Stimulated activated CD8-positive, alpha-beta memory T cell treated with anti-CD3 and anti-CD28 coated beads, Interleukin-4, amount 100 ng/mL, for 1 hour (primary cell): Measurements from ENCODE around the gene FRMD4B.
"Not testable (repeated sequence)": the region's sequence is repeated elsewhere in the genome, so short reads cannot be mapped to it uniquely, and the experiment has no call there.

Experiments
- DNase-seq, 2 donors: peaks; one replicate each; pipeline ENCODE4 v3.0.0-alpha.2; 2020; ENCODE audit warnings: low read depth in 2 of 2, low spot score in 1 of 2

FRMD4B gene

GRCh38 chr3:69323941-69324340 is 61.9 kb downstream of the FRMD4B start:
- DNase-seq: no peak

GRCh38 chr3:69322512-69322911 is 63.4 kb downstream of the FRMD4B start:
- DNase-seq: not testable (repeated sequence)

GRCh38 chr3:69322158-69322509 is 63.8 kb downstream of the FRMD4B start:
- DNase-seq: no peak

- no peak for DNase-seq
These were observed 64.4 kb downstream of the FRMD4B start for GRCh38 chr3:69321301-69322157.

GRCh38 chr3:69320871-69321271 is 65.0 kb downstream of the FRMD4B start:
- no peak for DNase-seq

GRCh38 chr3:69319652-69320051 is 66.2 kb downstream of the FRMD4B start:
- DNase-seq: no peak

GRCh38 chr3:69318410-69318809 is 67.5 kb downstream of the FRMD4B start:
- no peak for DNase-seq

GRCh38 chr3:69313251-69313650 is 72.6 kb downstream of the FRMD4B start:
- no peak for DNase-seq

- DNase-seq: no peak
These were observed 76.1 kb downstream of the FRMD4B start for GRCh38 chr3:69309814-69310213.

GRCh38 chr3:69306239-69307185 is 79.4 kb downstream of the FRMD4B start:
- DNase-seq: peak in 1 of 2 donors; percentile 44

GRCh38 chr3:69305011-69305410 is 80.9 kb downstream of the FRMD4B start:
- DNase-seq: no peak

GRCh38 chr3:69304396-69304795 is 81.5 kb downstream of the FRMD4B start:
- no peak for DNase-seq

GRCh38 chr3:69300296-69300695 is 85.6 kb downstream of the FRMD4B start:
- no peak for DNase-seq

GRCh38 chr3:69299344-69299743 is 86.5 kb downstream of the FRMD4B start:
- DNase-seq: no peak

- DNase-seq: no peak
These were observed 88.4 kb downstream of the FRMD4B start for GRCh38 chr3:69297501-69297900.

- no peak for DNase-seq
These were observed 88.9 kb downstream of the FRMD4B start for GRCh38 chr3:69296995-69297394.

GRCh38 chr3:69294014-69294766 is 91.7 kb downstream of the FRMD4B start:
- DNase-seq: no peak

GRCh38 chr3:69292959-69293574 is 92.8 kb downstream of the FRMD4B start:
- no peak for DNase-seq

- DNase-seq: no peak
These were observed 93.7 kb downstream of the FRMD4B start for GRCh38 chr3:69292185-69292584.

GRCh38 chr3:69290430-69290829 is 95.5 kb downstream of the FRMD4B start:
- no peak for DNase-seq

GRCh38 chr3:69290006-69290405 is 95.9 kb downstream of the FRMD4B start:
- no peak for DNase-seq
